Measurements from ENCODE around the gene NOS1AP. TPM values are rescaled to one million over a fixed set of nuclear protein-coding genes. Genes with fewer than 3 reads are reported as not detected.

Gene NOS1AP
- polyA plus RNA-seq, 1 of the 3 experiments (the other 2 are of a cell fraction) = 0.03 TPM

GRCh38 chr1:162235241-162235800 lies 165.8 kb downstream of the NOS1AP start:
- no peaks in the 10 kb centered on the region for H4K20me1 ChIP-seq (ENCODE audit: insufficient read depth)
- no peaks in the 10 kb centered on the region for H3K27me3 ChIP-seq (ENCODE audit: insufficient read depth)
- H3K36me3 ChIP-seq (replicated peaks in 1 of 2; ENCODE audit: control insufficient read depth in 1 of 2, insufficient read depth in 2 of 2, low read length in 1 of 2) = no peaks in the 10 kb centered on the region
- H3K4me1 ChIP-seq (ENCODE audit: control insufficient read depth in 1 of 2, insufficient read depth in 2 of 2, low read depth in 1 of 2, low read length in 1 of 2) = peaks cover 0 to 8% of the 10 kb centered on the region in 2 experiments; a peak in 2 of 4 replicates
- no peak overlapping the region for H3K4me2 ChIP-seq
- TF ChIP-seq NFIC (IDR thresholded peaks at IDR 0.05; ENCODE audit: borderline replicate concordance) (no peak), ZBTB33 (IDR thresholded peaks at IDR 0.05; ENCODE audit: borderline replicate concordance, low read depth) (no peak), SIN3A (IDR thresholded peaks at IDR 0.05; ENCODE audit: borderline replicate concordance, low read depth, low read length) (no peak), CTCF (IDR thresholded peaks at IDR 0.05) (no peak), ELF1 (IDR thresholded peaks at IDR 0.05) (no peak), RCOR1 (IDR thresholded peaks at IDR 0.05; ENCODE audit: low read length) (no peak), FOXJ3 (CRISPR knock-in tag; IDR thresholded peaks at IDR 0.05) (no peak), MXI1 (IDR thresholded peaks at IDR 0.05; ENCODE audit: low read depth, low read length) (no peak), TEAD4 (IDR thresholded peaks at IDR 0.05; ENCODE audit: borderline replicate concordance, insufficient read depth) (no peak), TAF1 (IDR thresholded peaks at IDR 0.05; ENCODE audit: borderline replicate concordance, low read depth, low read length) (no peak), FOXM1 (IDR thresholded peaks at IDR 0.05; ENCODE audit: low read depth) (no peak), JUND (IDR thresholded peaks at IDR 0.05) (no peak), GATA2 (CRISPR knock-in tag; IDR thresholded peaks at IDR 0.05) (no peak), RFX5 (IDR thresholded peaks at IDR 0.05; ENCODE audit: low read length) (no peak), YY1 (IDR thresholded peaks at IDR 0.05; ENCODE audit: low read depth) (no peak)
- TF ChIP-seq, protein P1, sequence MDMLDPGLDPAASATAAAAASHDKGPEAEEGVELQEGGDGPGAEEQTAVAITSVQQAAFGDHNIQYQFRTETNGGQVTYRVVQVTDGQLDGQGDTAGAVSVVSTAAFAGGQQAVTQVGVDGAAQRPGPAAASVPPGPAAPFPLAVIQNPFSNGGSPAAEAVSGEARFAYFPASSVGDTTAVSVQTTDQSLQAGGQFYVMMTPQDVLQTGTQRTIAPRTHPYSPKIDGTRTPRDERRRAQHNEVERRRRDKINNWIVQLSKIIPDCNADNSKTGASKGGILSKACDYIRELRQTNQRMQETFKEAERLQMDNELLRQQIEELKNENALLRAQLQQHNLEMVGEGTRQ (IDR thresholded peaks at IDR 0.05; ENCODE audit: borderline replicate concordance, low read depth, low read length) = no peak
- TF ChIP-seq, protein P2, sequence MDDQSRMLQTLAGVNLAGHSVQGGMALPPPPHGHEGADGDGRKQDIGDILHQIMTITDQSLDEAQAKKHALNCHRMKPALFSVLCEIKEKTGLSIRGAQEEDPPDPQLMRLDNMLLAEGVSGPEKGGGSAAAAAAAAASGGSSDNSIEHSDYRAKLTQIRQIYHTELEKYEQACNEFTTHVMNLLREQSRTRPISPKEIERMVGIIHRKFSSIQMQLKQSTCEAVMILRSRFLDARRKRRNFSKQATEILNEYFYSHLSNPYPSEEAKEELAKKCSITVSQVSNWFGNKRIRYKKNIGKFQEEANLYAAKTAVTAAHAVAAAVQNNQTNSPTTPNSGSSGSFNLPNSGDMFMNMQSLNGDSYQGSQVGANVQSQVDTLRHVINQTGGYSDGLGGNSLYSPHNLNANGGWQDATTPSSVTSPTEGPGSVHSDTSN (IDR thresholded peaks at IDR 0.05) = no peak
- 55% methylated on average over 7 of the region's 7 CpGs for WGBS (ENCODE audit: low lambda C conversion rate)
- POLR2A ChIA-PET = no interaction called here
- no peak overlapping the region for H2AFZ ChIP-seq (ENCODE audit: low read depth)
- no peaks in the 10 kb centered on the region for H3K79me2 ChIP-seq (ENCODE audit: insufficient read depth)
- H3K9ac ChIP-seq = no peak overlapping the region
- no peaks in the 10 kb centered on the region for H3K9me2 ChIP-seq
- H3F3A ChIP-seq (replicated peaks; ENCODE audit: insufficient read depth) = no peaks in the 10 kb centered on the region
- H3K4me3 ChIP-seq (ENCODE audit: low read depth in 2 of 2, low read length in 1 of 2) = no peak overlapping the region
- H3K27ac ChIP-seq (ENCODE audit: low read depth in 2 of 2, low read length in 1 of 2) = no peak overlapping the region
- no peak for DNase-seq
- H3K9me3 ChIP-seq = no peaks in the 10 kb centered on the region
- CTCF ChIA-PET = no interaction called here

Measured in SK-N-SH (cell line).